ENCODE measurements around the gene CDK7.
"Not testable (repeated sequence)": the region's sequence is repeated elsewhere in the genome, so short reads cannot be mapped to it uniquely, and the experiment has no call there.

Gene CDK7

GRCh38 chr5:69238760-69239251 lies 4.1 kb downstream of the CDK7 start:
- no peak for DNase-seq

- no peak for DNase-seq
Observed at GRCh38 chr5:69242215-69242927, 7.7 kb downstream of the CDK7 start.

- no peak for DNase-seq
Observed at GRCh38 chr5:69245031-69245430, 10.3 kb downstream of the CDK7 start.

GRCh38 chr5:69248019-69248418 lies 13.3 kb downstream of the CDK7 start:
- DNase-seq, result no peak

GRCh38 chr5:69250593-69250992 lies 15.9 kb downstream of the CDK7 start:
- no peak for DNase-seq

GRCh38 chr5:69252437-69252836 lies 17.8 kb downstream of the CDK7 start:
- DNase-seq, result no peak

- DNase-seq, result not testable (repeated sequence)
Observed at GRCh38 chr5:69255940-69256339, 21.3 kb downstream of the CDK7 start.

- no peak for DNase-seq
Observed at GRCh38 chr5:69257577-69257976, 22.9 kb downstream of the CDK7 start.

GRCh38 chr5:69261034-69261433 lies 26.3 kb downstream of the CDK7 start:
- no peak for DNase-seq

- DNase-seq, result peak; percentile 7
Observed at GRCh38 chr5:69265931-69266330, 31.2 kb downstream of the CDK7 start.

GRCh38 chr5:69268899-69269298 lies 34.2 kb downstream of the CDK7 start:
- no peak for DNase-seq

- no peak for DNase-seq
Observed at GRCh38 chr5:69270840-69271239, 36.2 kb downstream of the CDK7 start.

- DNase-seq, result no peak
Observed at GRCh38 chr5:69271376-69271775, 36.7 kb downstream of the CDK7 start.

GRCh38 chr5:69275563-69275962 lies 40.9 kb downstream of the CDK7 start:
- DNase-seq, result no peak

- DNase-seq, result no peak
Observed at GRCh38 chr5:69276422-69277174, 41.9 kb downstream of the CDK7 start.

GRCh38 chr5:69279517-69279916 lies 44.8 kb downstream of the CDK7 start:
- no peak for DNase-seq

GRCh38 chr5:69281114-69281513 lies 46.4 kb downstream of the CDK7 start:
- no peak for DNase-seq

GRCh38 chr5:69284203-69284602 lies 49.5 kb downstream of the CDK7 start:
- DNase-seq, result no peak

GRCh38 chr5:69285448-69286116 lies 50.9 kb downstream of the CDK7 start:
- DNase-seq, result no peak

- DNase-seq, result no peak
Observed at GRCh38 chr5:69288069-69288468, 53.4 kb downstream of the CDK7 start.

GRCh38 chr5:69288688-69289087 lies 54.0 kb downstream of the CDK7 start:
- no peak for DNase-seq

GRCh38 chr5:69292306-69292705 lies 57.6 kb downstream of the CDK7 start:
- no peak for DNase-seq

GRCh38 chr5:69293882-69294281 lies 59.2 kb downstream of the CDK7 start:
- no peak for DNase-seq

All from CD4-positive, alpha-beta T cell treated with Interleukin-17A for 4 hours (primary cell).